ENCODE measurements around the gene DTX2. TPM values are rescaled to one million over a fixed set of nuclear protein-coding genes. Genes with fewer than 3 reads are reported as not detected.

DTX2 gene
- total and polyA plus RNA-seq, 2 of the 4 experiments (the other 2 are of a cell fraction): 1.8 to 7.7 TPM

- Histone ChIP-seq H3K4me3 (ENCODE audit: insufficient read depth, low read depth, low read length) (no peak within 1 kb of the TSS), H3K14ac (replicated peaks; ENCODE audit: low read depth, low read length) (no peak within 1 kb of the TSS), H3K4me2 (ENCODE audit: low read depth, low read length) (no peak within 1 kb of the TSS), H3K4me1 (ENCODE audit: control insufficient read depth, insufficient read depth, low read length) (peaks cover 11% of the 10 kb centered on the region), H4K8ac (ENCODE audit: low read depth in 2 of 2, low read length in 2 of 2) (peak within 1 kb of the TSS in 1 of 2 experiments; percentile 35; a peak in 1 of 4 replicates), H2AK5ac (ENCODE audit: low read depth, low read length) (peak within 1 kb of the TSS; percentile 8; the same call in 1 of the 2 replicates), H3K18ac (ENCODE audit: low read depth, low read length) (no peak within 1 kb of the TSS), H3K56ac (ENCODE audit: extremely low read depth, insufficient read depth, low read length) (no peak within 1 kb of the TSS), H3K27ac (ENCODE audit: insufficient read depth, low read length) (no peak within 1 kb of the TSS), H2BK20ac (ENCODE audit: low read depth, low read length) (peak within 1 kb of the TSS; percentile 78), H2BK120ac (ENCODE audit: low read depth, low read length) (peak within 1 kb of the TSS; percentile 64; the same call in 1 of the 2 replicates), H4K91ac (ENCODE audit: insufficient read depth, low read depth, low read length) (no peak within 1 kb of the TSS), H3K23ac (ENCODE audit: low read depth, low read length) (no peak within 1 kb of the TSS), H3K9me1 (ENCODE audit: insufficient read depth, low read length) (peaks cover 9% of the 10 kb centered on the region), H3K9me3 (ENCODE audit: control insufficient read depth, insufficient read depth, low read length) (0 out of 2 replicates have a peak, but pooled peaks cover 2% of the 10 kb centered on the region), H2BK15ac (ENCODE audit: low read depth, low read length) (peak within 1 kb of the TSS; percentile 78; the same call in 1 of the 3 replicates), H4K5ac (ENCODE audit: low read depth, low read length) (no peak within 1 kb of the TSS), H2AFZ (replicated peaks; ENCODE audit: low read length, poor library complexity) (peak within 1 kb of the TSS; percentile 59), H3K36me3 (ENCODE audit: control insufficient read depth, insufficient read depth, low read length) (no peaks in the 10 kb centered on the region), H3K79me1 (ENCODE audit: low read depth in 1 of 2, low read length in 2 of 2) (no peaks in the 10 kb centered on the region), H2AK9ac (replicated peaks; ENCODE audit: low read depth, low read length, poor library complexity) (peak within 1 kb of the TSS; percentile 22), H4K20me1 (ENCODE audit: insufficient read depth, low read length) (no peaks in the 10 kb centered on the region), H3K4ac (ENCODE audit: low read depth, low read length) (peak within 1 kb of the TSS; percentile 35; the same call in 1 of the 2 replicates), H3K27me3 (ENCODE audit: control insufficient read depth, insufficient read depth, low read length) (no peaks in the 10 kb centered on the region), H3K9ac (ENCODE audit: low read depth, low read length) (no peak within 1 kb of the TSS), H2BK5ac (ENCODE audit: low read depth, low read length, poor library complexity, severe bottlenecking) (no peak within 1 kb of the TSS)
- WGBS, 2 experiments (ENCODE audit: extremely low coverage in 2 of 2, insufficient read length in 1 of 2): 80% methylated on average over 2 of the region's 10 CpGs; no CpG with 5 or more reads in 1 of the 2 experiments
- ChIA-PET CTCF (interaction anchor here (0.8 kb wide), 1 partner anchor 23 kb away, joined by 3 read pairs; no protein-coding TSS in a partner anchor), POLR2A (ENCODE audit: unreplicated experiment) (interaction anchor here (0.5 kb wide), 1 partner anchor 47 kb away, joined by 4 read pairs; no protein-coding TSS in a partner anchor)
- intact Hi-C loops (cut with micrococcal nuclease) (no loop called here), dilution Hi-C loops (cut with HindIII; ENCODE audit: low sequenced_read_pairs, unreplicated experiment) (no loop called here), in situ Hi-C loops (cut with MboI; ENCODE audit: low sequenced_read_pairs) (no loop called here)
- DNase-seq: no peak
- ATAC-seq (ENCODE audit: low read depth): no peak
- BruUV-seq (replicated peaks): no TSS peak
- TF ChIP-seq, protein P1, sequence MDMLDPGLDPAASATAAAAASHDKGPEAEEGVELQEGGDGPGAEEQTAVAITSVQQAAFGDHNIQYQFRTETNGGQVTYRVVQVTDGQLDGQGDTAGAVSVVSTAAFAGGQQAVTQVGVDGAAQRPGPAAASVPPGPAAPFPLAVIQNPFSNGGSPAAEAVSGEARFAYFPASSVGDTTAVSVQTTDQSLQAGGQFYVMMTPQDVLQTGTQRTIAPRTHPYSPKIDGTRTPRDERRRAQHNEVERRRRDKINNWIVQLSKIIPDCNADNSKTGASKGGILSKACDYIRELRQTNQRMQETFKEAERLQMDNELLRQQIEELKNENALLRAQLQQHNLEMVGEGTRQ (IDR thresholded peaks at IDR 0.05; ENCODE audit: low read depth, low read length): no peak
- TF ChIP-seq RFX5 (IDR thresholded peaks at IDR 0.05; ENCODE audit: low read depth, low read length) (no peak), ELK1 (IDR thresholded peaks at IDR 0.05; ENCODE audit: borderline replicate concordance, low read depth, low read length) (no peak), NFE2L2 (IDR thresholded peaks at IDR 0.05; ENCODE audit: low read depth, low read length) (no peak), MXI1 (IDR thresholded peaks at IDR 0.05; ENCODE audit: borderline replicate concordance, low read depth, low read length) (no peak), CHD1 (IDR thresholded peaks at IDR 0.05; ENCODE audit: low read depth, low read length) (no peak), MAFK (IDR thresholded peaks at IDR 0.05; ENCODE audit: low read depth, low read length) (no peak), POLR2A (IDR thresholded peaks at IDR 0.05; ENCODE audit: low read depth, low read length) (no peak), CEBPB (IDR thresholded peaks at IDR 0.05; ENCODE audit: low read depth, low read length) (no peak), RCOR1 (IDR thresholded peaks at IDR 0.05; ENCODE audit: insufficient replicate concordance, low read length) (no peak), RAD21 (IDR thresholded peaks at IDR 0.05; ENCODE audit: low read length) (no peak), BHLHE40 (IDR thresholded peaks at IDR 0.05; ENCODE audit: low read depth, low read length) (no peak), FOS (IDR thresholded peaks at IDR 0.05; ENCODE audit: low read depth, low read length) (no peak), MAZ (IDR thresholded peaks at IDR 0.05; ENCODE audit: borderline replicate concordance, low read depth, low read length) (no peak)
- TF ChIP-seq, protein P2, sequence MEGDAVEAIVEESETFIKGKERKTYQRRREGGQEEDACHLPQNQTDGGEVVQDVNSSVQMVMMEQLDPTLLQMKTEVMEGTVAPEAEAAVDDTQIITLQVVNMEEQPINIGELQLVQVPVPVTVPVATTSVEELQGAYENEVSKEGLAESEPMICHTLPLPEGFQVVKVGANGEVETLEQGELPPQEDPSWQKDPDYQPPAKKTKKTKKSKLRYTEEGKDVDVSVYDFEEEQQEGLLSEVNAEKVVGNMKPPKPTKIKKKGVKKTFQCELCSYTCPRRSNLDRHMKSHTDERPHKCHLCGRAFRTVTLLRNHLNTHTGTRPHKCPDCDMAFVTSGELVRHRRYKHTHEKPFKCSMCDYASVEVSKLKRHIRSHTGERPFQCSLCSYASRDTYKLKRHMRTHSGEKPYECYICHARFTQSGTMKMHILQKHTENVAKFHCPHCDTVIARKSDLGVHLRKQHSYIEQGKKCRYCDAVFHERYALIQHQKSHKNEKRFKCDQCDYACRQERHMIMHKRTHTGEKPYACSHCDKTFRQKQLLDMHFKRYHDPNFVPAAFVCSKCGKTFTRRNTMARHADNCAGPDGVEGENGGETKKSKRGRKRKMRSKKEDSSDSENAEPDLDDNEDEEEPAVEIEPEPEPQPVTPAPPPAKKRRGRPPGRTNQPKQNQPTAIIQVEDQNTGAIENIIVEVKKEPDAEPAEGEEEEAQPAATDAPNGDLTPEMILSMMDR (conservative IDR thresholded peaks at IDR 0.05; ENCODE audit: low read depth, low read length): no peak
Observed at GRCh38 chr7:76424413-76425111, 36.9 kb upstream of the DTX2 start, which contains the start of gene ZP3. ZP3 (plus strand) TSS chr7:76424950; CDS start chr7:76424965, 15 bp downstream.

Measured in IMR-90 (cell line).